ENCODE results near the gene MFSD1. TPM values are rescaled to one million over a fixed set of nuclear protein-coding genes. Genes with fewer than 3 reads are reported as not detected.

Gene MFSD1
- total and polyA plus RNA-seq, 2 of the 13 experiments (the other 11 are each of a cell fraction or from before 2014, with no cell fraction given), result 17.3 to 37.9 TPM

DNA sequence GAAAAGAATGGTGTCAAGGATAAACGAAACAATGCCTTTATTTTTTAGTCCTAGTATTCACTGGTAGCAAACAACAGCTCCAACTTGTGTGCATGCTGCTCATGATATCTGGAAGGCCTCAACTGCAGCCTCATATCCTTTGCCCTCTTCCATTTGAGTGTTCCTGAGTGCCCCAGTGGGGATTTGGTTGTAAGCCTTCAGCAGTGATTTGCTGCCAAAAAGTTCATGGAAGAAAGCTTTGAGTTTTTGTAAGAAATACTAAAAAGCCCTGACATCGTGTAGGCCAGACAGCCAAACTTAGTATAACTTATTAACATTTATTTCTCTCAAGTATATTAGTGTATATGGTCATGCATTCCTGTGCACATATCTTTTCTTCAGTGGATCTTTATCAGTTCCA lies 30.0 kb downstream of the MFSD1 start (continued):
- TF ChIP-seq, protein P1, sequence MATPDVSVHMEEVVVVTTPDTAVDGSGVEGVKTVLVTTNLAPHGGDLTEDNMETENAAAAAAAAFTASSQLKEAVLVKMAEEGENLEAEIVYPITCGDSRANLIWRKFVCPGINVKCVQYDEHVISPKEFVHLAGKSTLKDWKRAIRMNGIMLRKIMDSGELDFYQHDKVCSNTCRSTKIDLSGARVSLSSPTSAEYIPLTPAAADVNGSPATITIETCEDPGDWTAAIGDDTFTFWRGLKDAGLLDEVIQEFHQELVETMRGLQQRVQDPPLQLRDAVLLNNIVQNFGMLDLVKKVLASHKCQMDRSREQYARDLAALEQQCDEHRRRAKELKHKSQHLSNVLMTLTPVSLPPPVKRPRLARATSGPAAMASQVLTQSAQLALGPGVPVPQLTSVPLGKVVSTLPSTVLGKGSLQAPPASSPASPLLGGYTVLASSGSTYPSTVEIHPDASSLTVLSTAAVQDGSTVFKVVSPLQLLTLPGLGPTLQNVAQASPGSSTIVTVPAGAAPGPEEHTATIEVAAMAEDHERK (CRISPR knock-in tag; IDR thresholded peaks at IDR 0.05; ENCODE audit: low read depth), result no peak
- TF ChIP-seq, protein P2, sequence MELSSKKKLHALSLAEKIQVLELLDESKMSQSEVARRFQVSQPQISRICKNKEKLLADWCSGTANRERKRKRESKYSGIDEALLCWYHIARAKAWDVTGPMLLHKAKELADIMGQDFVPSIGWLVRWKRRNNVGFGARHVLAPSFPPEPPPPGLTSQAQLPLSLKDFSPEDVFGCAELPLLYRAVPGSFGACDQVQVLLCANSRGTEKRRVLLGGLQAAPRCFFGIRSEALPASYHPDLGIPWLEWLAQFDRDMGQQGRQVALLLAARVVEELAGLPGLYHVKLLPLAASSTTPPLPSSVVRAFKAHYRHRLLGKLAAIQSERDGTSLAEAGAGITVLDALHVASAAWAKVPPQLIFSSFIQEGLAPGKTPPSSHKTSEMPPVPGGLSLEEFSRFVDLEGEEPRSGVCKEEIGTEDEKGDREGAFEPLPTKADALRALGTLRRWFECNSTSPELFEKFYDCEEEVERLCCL (CRISPR knock-in tag; IDR thresholded peaks at IDR 0.05; ENCODE audit: borderline replicate concordance), result no peak
- TF ChIP-seq NFYB (CRISPR knock-in tag; IDR thresholded peaks at IDR 0.05), result no peak
- TF ChIP-seq KLF15 (CRISPR knock-in tag; IDR thresholded peaks at IDR 0.05; ENCODE audit: borderline replicate concordance), result no peak
- TF ChIP-seq RXRA (CRISPR knock-in tag; IDR thresholded peaks at IDR 0.05), result no peak
- TF ChIP-seq KAT7 (CRISPR knock-in tag; IDR thresholded peaks at IDR 0.05; ENCODE audit: borderline replicate concordance), result no peak
- no peak for TF ChIP-seq ZNF577 (CRISPR knock-in tag; IDR thresholded peaks at IDR 0.05; ENCODE audit: borderline replicate concordance, low read depth)
- TF ChIP-seq TBX3 (IDR thresholded peaks at IDR 0.05; ENCODE audit: borderline replicate concordance), result no peak
- TF ChIP-seq ZMYM2 (CRISPR knock-in tag; IDR thresholded peaks at IDR 0.05), result no peak
- TF ChIP-seq ZNF547 (CRISPR knock-in tag; IDR thresholded peaks at IDR 0.05), result no peak
- no peak for TF ChIP-seq KMT2A (CRISPR knock-in tag; IDR thresholded peaks at IDR 0.05)

DNA sequence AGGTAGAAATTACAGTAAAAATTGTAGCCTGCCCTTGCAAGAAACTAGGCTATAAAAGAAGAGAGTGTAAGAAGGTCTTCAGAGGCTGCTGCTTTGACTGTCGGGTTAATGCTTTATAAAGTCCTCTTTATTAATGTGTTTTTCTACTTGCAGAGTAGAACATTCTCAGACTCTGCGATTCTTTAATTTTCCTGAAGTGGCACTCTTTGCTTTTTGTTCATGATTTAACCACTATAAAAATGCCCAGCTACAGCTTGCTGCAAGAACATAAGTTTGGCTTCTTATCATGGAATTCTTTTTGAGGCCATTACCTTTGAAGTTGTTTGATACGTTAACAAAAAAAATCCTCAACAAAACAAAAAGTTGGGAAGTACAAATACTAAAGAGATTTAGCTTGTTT lies 33.8 kb downstream of the MFSD1 start:
- no peaks in the 10 kb centered on the region for H3K79me2 ChIP-seq (ENCODE audit: insufficient read depth, low read length)
- no TSS peak for BruUV-seq (replicated peaks)
- FAIRE-seq, result no peak
- ChIA-PET CTCF (ENCODE audit: low intra/inter-chr PET ratio, low total read pairs) (no interaction called here), POLR2A (no interaction called here)
- H2AFZ ChIP-seq (ENCODE audit: low read length), result no peak overlapping the region
- H3K27ac ChIP-seq (ENCODE audit: extremely low read length, insufficient read depth, low read length), result no peak overlapping the region
- no peak for ATAC-seq
- DNase-seq (ENCODE audit: low spot score), result no peak
- H3K4me3 ChIP-seq (replicated peaks in 1 of 3; ENCODE audit: insufficient read depth in 1 of 3, low read depth in 2 of 3, low read length in 3 of 3), result no peak overlapping the region
- no peaks in the 10 kb centered on the region for H3K36me3 ChIP-seq (replicated peaks in 1 of 2; ENCODE audit: control insufficient read depth in 1 of 2, insufficient read depth in 2 of 2, low read length in 2 of 2)
- H3K27me3 ChIP-seq (ENCODE audit: control insufficient read depth in 1 of 2, insufficient read depth in 2 of 2, low read length in 2 of 2), result no peaks in the 10 kb centered on the region
- H3K9me3 ChIP-seq (ENCODE audit: low read length), result no peaks in the 10 kb centered on the region
- intact Hi-C loops (cut with micrococcal nuclease; ENCODE audit: unreplicated experiment) (no loop called here), in situ Hi-C loops (cut with HindIII; ENCODE audit: extremely low pct_ligation_motif_present, low pct_unique_long_range_greater_than_20kb) (loop anchor here (25.0 kb wide), 1 partner anchor 752 kb away; no protein-coding TSS in a partner anchor)
- WGBS (ENCODE audit: low lambda C conversion rate), result 81% methylated on average over 3 of the region's 3 CpGs
- no peak overlapping the region for H3K4me2 ChIP-seq (ENCODE audit: low read depth, low read length)
- H4K20me1 ChIP-seq (ENCODE audit: insufficient read depth, low read length), result no peaks in the 10 kb centered on the region
- peaks cover 6% of the 10 kb centered on the region for H3K4me1 ChIP-seq (ENCODE audit: insufficient read depth, low read length)
- H3K9ac ChIP-seq (ENCODE audit: insufficient read depth, low read depth, low read length), result no peak overlapping the region
- TF ChIP-seq FOXK1 (CRISPR knock-in tag; IDR thresholded peaks at IDR 0.05; ENCODE audit: borderline replicate concordance, low read depth) (no peak), ZNF557 (CRISPR knock-in tag; IDR thresholded peaks at IDR 0.05) (no peak), SMC3 (IDR thresholded peaks at IDR 0.05; ENCODE audit: low read length) (no peak), NFIB (CRISPR knock-in tag; IDR thresholded peaks at IDR 0.05; ENCODE audit: borderline replicate concordance) (no peak), SAFB2 (CRISPR knock-in tag; IDR thresholded peaks at IDR 0.05; ENCODE audit: borderline replicate concordance, low read depth) (no peak), ZNF496 (CRISPR knock-in tag; IDR thresholded peaks at IDR 0.05; ENCODE audit: insufficient replicate concordance) (no peak), TCF12 (IDR thresholded peaks at IDR 0.05) (no peak), TCF12 (CRISPR knock-in tag; IDR thresholded peaks at IDR 0.05) (no peak)
- TF ChIP-seq, protein P3, sequence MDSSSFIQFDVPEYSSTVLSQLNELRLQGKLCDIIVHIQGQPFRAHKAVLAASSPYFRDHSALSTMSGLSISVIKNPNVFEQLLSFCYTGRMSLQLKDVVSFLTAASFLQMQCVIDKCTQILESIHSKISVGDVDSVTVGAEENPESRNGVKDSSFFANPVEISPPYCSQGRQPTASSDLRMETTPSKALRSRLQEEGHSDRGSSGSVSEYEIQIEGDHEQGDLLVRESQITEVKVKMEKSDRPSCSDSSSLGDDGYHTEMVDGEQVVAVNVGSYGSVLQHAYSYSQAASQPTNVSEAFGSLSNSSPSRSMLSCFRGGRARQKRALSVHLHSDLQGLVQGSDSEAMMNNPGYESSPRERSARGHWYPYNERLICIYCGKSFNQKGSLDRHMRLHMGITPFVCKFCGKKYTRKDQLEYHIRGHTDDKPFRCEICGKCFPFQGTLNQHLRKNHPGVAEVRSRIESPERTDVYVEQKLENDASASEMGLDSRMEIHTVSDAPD (CRISPR knock-in tag; IDR thresholded peaks at IDR 0.05), result no peak

Measured in HepG2 (cell line).